Right cardiac atrium (tissue), 5 donors: Measurements from ENCODE around the gene SPOCK1. TPM values are rescaled to one million over a fixed set of nuclear protein-coding genes. Genes with fewer than 3 reads are reported as not detected.
"Not testable (repeated sequence)": the region's sequence is repeated elsewhere in the genome, so short reads cannot be mapped to it uniquely, and the experiment has no call there.

Source experiments
- ATAC-seq, 2 donors: fragments of 200-7000 bp; cut with Tn5 transposase; one replicate each; pipeline versions ENCODE4 v1.8.0 to v1.9.1; 2020; ENCODE audit warnings: moderate library complexity in 2 of 2, mild to moderate bottlenecking in 1 of 2
- DNase-seq, 3 donors: peaks; one replicate each; pipeline ENCODE4 v3.0.0-alpha.2; 2020
- H3K27ac ChIP-seq: one replicate; pipeline ENCODE4 v1.5.1; 2013; ENCODE audit warnings: mild to moderate bottlenecking, low read length, control low read depth, moderate library complexity
- H3K27me3 ChIP-seq: one replicate; pipeline ENCODE4 v1.6.1; 2013; ENCODE audit not compliant: control insufficient read depth, insufficient read depth
- H3K4me1 ChIP-seq: one replicate; pipeline ENCODE4 v1.6.1; 2013; ENCODE audit warnings: low read length; ENCODE audit not compliant: control insufficient read depth, insufficient read depth
- H3K4me3 ChIP-seq: one replicate; pipeline ENCODE4 v1.5.1; 2013; ENCODE audit warnings: low read length, control low read depth
- H3K9me3 ChIP-seq: one replicate; pipeline ENCODE4 v1.6.1; 2013; ENCODE audit warnings: low read length; ENCODE audit not compliant: control insufficient read depth
- WGBS: extraction: QIAGEN DNeasy Blood & Tissue Kit; methylation state at CpG from one replicate; pipeline ENCODE4 v1.1.7; 2013; 5-methylcytosine and 5-hydroxymethylcytosine counted together
- intact Hi-C, 4 donors: fragments of 100-400 bp; cut with DNase I; formaldehyde crosslinking; loops; one replicate each; pipeline versions ENCODE4 v1.11.0 to v1.14.0; 2022 to 2023
- polyA plus RNA-seq: library from polyadenylated mRNA; stranded (reverse); fragments of 200-250 nt; gene quantifications from one replicate; pipeline ENCODE4 v1.2.3, GENCODE V29; 2013
- total RNA-seq, 4 donors: library from RNA; stranded (reverse); fragmentation: NEBNext Ultra II Directional; extraction: Animal tissue kit (Norgen Biotek cat#: 25700); gene quantifications; one replicate each; pipeline ENCODE4 v1.2.1, GENCODE V29; 2021
- donor health status: healthy with polysubstance abuse.
- donor health status: DM: no; HTN: yes; CAD: no.
- donor health status: DM: no; HTN: no; CAD: no.
- donor health status: DM: no; HTN: yes; CAD: no; lungs with severe emphysema.
- donor health status: DM: yes; HTN: yes; CAD: no.

The SPOCK1 gene
- total and polyA plus RNA-seq, 5 donors: 41.0 to 186 (median 139) TPM

GRCh38 chr5:137398751-137399150 is 100.4 kb downstream of the SPOCK1 start:
- Histone ChIP-seq H3K4me1 (no peaks in the 10 kb centered on the region), H3K4me3 (no peak overlapping the region), H3K27me3 (no peaks in the 10 kb centered on the region), H3K27ac (no peak overlapping the region), H3K9me3 (no peaks in the 10 kb centered on the region)
- intact Hi-C loops: no loop called here
- ATAC-seq: no peak
- 63% methylated on average over 3 of the region's 3 CpGs for WGBS
- no peak for DNase-seq

- ATAC-seq (no peak), DNase-seq (no peak)
- Histone ChIP-seq H3K9me3 (no peaks in the 10 kb centered on the region), H3K27me3 (no peaks in the 10 kb centered on the region), H3K27ac (no peak overlapping the region), H3K4me3 (no peak overlapping the region), H3K4me1 (no peaks in the 10 kb centered on the region)
- WGBS: 81% methylated on average over 2 of the region's 2 CpGs
- intact Hi-C loops: no loop called here
Measured at GRCh38 chr5:137398154-137398553, 101.0 kb downstream of the SPOCK1 start.

GRCh38 chr5:137395011-137395755 is 103.9 kb downstream of the SPOCK1 start:
- intact Hi-C loops: no loop called here
- no peak for DNase-seq
- Histone ChIP-seq H3K27me3 (no peaks in the 10 kb centered on the region), H3K27ac (no peak overlapping the region), H3K4me3 (no peak overlapping the region), H3K9me3 (no peaks in the 10 kb centered on the region), H3K4me1 (peaks cover 3% of the 10 kb centered on the region)
- WGBS: 91% methylated on average over 4 of the region's 4 CpGs
- no peak for ATAC-seq

- Histone ChIP-seq H3K27me3 (no peaks in the 10 kb centered on the region), H3K4me3 (no peak overlapping the region), H3K9me3 (no peaks in the 10 kb centered on the region), H3K4me1 (peaks cover 4% of the 10 kb centered on the region), H3K27ac (no peak overlapping the region)
- WGBS: 86% methylated on average over 1 of the region's 1 CpG
- ATAC-seq (no peak), DNase-seq (no peak)
- intact Hi-C loops: no loop called here
Measured at GRCh38 chr5:137394380-137394779, 104.7 kb downstream of the SPOCK1 start.

GRCh38 chr5:137393196-137393993 is 105.7 kb downstream of the SPOCK1 start:
- 81% methylated on average over 1 of the region's 1 CpG for WGBS
- Histone ChIP-seq H3K4me1 (peaks cover 6% of the 10 kb centered on the region), H3K4me3 (no peak overlapping the region), H3K27me3 (no peaks in the 10 kb centered on the region), H3K27ac (no peak overlapping the region), H3K9me3 (no peaks in the 10 kb centered on the region)
- ATAC-seq (no peak), DNase-seq (no peak)
- intact Hi-C loops: no loop called here

GRCh38 chr5:137392261-137392660 is 106.9 kb downstream of the SPOCK1 start:
- DNase-seq: no peak
- intact Hi-C loops: no loop called here
- H3K4me1 ChIP-seq: peaks cover 6% of the 10 kb centered on the region
- no peaks in the 10 kb centered on the region for H3K9me3 ChIP-seq
- no peak overlapping the region for H3K27ac ChIP-seq
- H3K4me3 ChIP-seq: no peak overlapping the region
- H3K27me3 ChIP-seq: no peaks in the 10 kb centered on the region
- WGBS: 73% methylated on average over 4 of the region's 4 CpGs
- no peak for ATAC-seq

GRCh38 chr5:137391044-137391443 is 108.1 kb downstream of the SPOCK1 start:
- DNase-seq, H3K27me3 ChIP-seq, H3K9me3 ChIP-seq, H3K4me1 ChIP-seq, intact Hi-C loops, H3K27ac ChIP-seq, ATAC-seq, H3K4me3 ChIP-seq: not testable (repeated sequence)
- WGBS: 90% methylated on average over 7 of the region's 7 CpGs

- 68% methylated on average over 1 of the region's 1 CpG for WGBS
- intact Hi-C loops: no loop called here
- DNase-seq (no peak), ATAC-seq (peak; percentile 51 to 74)
- Histone ChIP-seq H3K27ac (no peak overlapping the region), H3K4me1 (peaks cover 6% of the 10 kb centered on the region), H3K4me3 (no peak overlapping the region), H3K27me3 (no peaks in the 10 kb centered on the region), H3K9me3 (no peaks in the 10 kb centered on the region)
Measured at GRCh38 chr5:137389042-137389441, 110.1 kb downstream of the SPOCK1 start.

- ATAC-seq: no peak
- H3K4me1 ChIP-seq: peaks cover 3% of the 10 kb centered on the region
- no peaks in the 10 kb centered on the region for H3K9me3 ChIP-seq
- DNase-seq: no peak
- no peak overlapping the region for H3K27ac ChIP-seq
- no peaks in the 10 kb centered on the region for H3K27me3 ChIP-seq
- H3K4me3 ChIP-seq: no peak overlapping the region
- intact Hi-C loops: no loop called here
- 79% methylated on average over 1 of the region's 1 CpG for WGBS
Measured at GRCh38 chr5:137385064-137385463, 114.1 kb downstream of the SPOCK1 start.

- ATAC-seq (no peak), DNase-seq (no peak)
- H3K27me3 ChIP-seq: no peaks in the 10 kb centered on the region
- WGBS: 96% methylated on average over 1 of the region's 1 CpG
- intact Hi-C loops: no loop called here
- H3K4me3 ChIP-seq: no peak overlapping the region
- no peaks in the 10 kb centered on the region for H3K9me3 ChIP-seq
- H3K4me1 ChIP-seq: peaks cover 2% of the 10 kb centered on the region
- no peak overlapping the region for H3K27ac ChIP-seq
Measured at GRCh38 chr5:137383909-137384308, 115.2 kb downstream of the SPOCK1 start.

GRCh38 chr5:137381555-137381954 is 117.6 kb downstream of the SPOCK1 start:
- WGBS: 86% methylated on average over 1 of the region's 1 CpG
- Histone ChIP-seq H3K27me3 (no peaks in the 10 kb centered on the region), H3K4me3 (no peak overlapping the region), H3K27ac (no peak overlapping the region), H3K4me1 (peaks cover 2% of the 10 kb centered on the region), H3K9me3 (no peaks in the 10 kb centered on the region)
- intact Hi-C loops: no loop called here
- DNase-seq: no peak
- ATAC-seq: no peak
